GM18861 (cell line): ENCODE measurements around the gene SDC4.
A peak's percentile ranks its signal among the peaks of the same experiment; 100 is the strongest.

ENCODE experiments used
- ATAC-seq: cut with Tn5 transposase; IDR thresholded peaks from one replicate; pipeline ENCODE4 v1.9.1; 2021; ENCODE audit not compliant: unreplicated experiment

Gene SDC4, protein sequence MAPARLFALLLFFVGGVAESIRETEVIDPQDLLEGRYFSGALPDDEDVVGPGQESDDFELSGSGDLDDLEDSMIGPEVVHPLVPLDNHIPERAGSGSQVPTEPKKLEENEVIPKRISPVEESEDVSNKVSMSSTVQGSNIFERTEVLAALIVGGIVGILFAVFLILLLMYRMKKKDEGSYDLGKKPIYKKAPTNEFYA

DNA sequence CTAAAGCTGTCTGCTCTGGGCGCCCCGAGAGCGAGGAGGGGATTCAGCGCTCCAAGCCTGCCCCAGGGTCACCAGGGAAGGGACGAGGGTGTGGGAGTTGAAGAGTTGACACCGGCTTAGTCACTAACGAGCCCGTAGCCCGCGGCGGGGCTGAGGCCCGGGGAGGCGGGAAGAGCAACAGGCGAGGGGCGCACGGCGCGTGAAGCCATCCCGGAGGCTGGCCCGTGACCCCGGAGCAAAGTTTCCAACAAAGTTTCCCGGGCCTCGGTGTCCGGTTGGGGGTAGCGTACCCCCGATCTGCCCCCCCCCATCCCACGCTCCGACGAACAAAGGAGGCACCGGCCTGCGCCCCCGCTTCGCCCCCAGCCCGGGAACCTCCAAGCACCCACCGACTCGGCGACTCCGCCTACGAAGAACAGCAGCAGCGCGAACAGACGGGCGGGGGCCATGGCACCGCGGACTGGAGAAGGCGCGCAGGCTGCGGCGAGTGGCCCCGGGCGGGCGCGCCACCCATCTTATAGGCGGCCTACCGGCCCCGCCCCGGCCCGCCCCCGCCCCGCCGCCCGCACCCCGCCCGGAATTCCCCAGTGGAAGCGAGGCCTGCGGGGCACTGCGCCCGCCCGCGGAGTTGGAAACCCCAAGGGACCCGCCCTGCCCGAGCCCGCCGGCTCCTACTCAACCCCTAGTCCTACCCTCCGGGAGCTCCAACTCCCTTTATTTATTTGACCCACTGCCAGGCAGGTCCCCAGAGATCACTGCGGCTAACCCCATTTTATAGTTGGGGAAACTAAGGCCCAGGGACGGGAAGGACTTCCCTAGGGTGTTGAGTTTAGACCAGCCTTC lies at the start of gene SDC4:
Gene SDC4 (minus strand): TSS at position 489 of the 843 bp plus-strand sequence. CDS start 40 bp downstream, at position 449.
- ATAC-seq, result no peak

DNA sequence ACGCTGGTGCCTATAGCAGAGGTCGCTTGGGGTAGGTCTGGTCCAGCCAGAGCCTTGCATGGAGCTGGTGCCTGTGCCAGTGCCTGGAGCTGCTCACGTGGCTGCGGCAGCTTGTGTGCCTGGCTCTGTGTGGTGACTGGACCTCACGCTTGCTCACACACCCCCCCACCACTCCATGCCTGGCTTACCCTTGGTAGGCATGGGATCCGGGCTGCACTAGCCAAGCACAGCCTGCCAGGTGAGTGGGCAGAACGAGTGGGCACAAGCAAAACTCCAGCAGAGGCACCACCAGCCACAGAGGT lies 46.8 kb upstream of the SDC4 start:
- ATAC-seq, result no peak

DNA sequence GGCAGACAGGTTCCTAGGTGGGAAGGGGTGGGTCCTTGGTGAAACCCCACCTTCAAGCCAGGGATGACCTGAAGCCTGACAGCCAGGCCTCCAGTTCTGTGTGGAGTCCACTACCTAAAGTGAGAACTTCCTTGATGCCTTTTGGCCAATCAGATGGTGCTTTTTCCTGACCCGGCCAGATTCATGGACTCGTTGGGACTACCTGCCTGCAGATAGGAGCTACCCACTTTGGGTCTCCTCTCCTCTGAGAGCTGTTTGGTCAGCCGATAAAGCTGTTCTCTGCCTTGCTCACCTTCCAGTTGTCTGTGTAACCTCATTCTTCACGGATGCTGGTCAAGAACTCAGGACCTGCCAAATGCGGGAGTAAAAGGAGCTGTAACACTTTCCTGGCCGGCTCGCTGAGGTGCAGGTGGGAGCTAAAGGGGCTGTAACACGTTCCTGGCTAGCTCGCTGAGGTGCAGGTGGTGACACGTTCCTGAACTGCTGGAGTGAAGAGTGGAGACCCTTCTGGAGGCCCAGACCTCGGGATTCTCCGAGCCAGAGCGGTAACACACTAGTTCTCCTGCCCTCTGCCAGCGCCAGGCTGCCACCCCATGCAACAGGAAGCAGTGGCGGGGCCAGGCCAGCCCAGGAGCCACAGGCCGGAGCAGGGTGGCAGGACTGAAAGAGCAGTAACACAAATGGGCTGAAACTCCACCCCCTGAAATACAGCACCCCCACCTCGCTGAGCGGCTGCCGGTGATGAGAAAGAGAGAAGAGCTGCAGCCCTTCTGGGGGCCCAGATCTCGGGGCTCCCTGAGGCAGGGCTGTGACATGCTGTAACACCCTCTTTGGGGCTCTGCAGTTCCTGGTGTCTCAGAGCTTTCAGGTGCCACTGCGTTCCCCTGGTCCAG lies 46.2 kb upstream of the SDC4 start:
- ATAC-seq, result no peak

DNA sequence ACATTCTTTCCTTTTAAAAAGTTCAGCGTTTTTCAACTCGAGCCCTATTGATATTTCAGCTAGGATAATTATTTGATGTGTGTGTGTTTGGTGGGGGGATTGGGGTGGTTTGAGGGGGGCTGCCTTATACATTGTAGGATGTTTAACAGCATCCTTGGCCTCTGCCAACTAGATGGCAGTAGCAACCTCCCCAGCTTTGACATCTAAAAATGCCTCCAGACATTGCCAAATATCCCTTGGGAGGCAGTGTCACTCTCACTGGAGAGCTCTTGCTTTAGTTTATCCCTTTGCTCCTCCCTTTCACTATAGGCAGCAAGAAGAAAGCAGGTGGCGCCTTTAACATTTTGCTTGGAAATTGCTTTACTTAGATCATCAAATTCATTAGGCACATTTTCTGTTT lies 44.5 kb upstream of the SDC4 start:
- ATAC-seq, result no peak

DNA sequence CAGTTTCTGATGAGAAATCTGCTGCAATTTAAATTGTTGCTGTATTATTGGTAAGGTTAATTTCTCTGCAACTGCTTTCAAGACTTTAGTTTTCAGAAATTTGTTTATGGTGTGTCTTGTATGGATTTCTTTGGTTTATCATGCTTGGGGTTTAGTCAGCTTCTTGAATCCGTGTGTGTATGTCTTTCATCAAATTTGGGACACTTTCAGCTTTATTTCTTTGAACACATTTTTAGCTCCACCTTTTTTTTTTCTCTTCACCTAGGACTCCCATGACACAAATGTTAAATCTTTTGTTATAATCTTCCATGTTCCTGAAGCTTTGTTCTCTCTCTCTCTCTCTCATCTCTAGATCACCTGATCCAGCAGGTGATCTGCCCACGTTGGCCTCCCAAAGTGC lies 43.3 kb upstream of the SDC4 start:
- ATAC-seq, result no peak

DNA sequence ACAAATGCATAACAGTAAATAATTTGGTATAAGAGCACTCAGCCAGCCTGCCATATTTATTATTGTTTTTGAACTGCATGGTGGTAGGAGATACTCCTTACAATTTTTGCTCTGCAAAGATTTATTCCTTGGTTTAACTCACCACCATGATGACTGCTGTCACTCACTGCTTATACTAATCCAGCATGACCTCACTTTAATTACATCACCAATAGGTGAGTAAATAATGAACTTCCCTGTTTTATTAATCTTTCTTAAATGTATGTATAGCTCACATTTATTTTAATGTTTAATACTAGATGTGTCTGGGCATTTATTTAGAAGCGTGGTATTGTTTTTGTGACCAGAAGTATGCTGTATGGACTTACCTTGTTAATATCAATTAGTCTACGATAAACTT lies 42.7 kb upstream of the SDC4 start:
- ATAC-seq, result no peak

DNA sequence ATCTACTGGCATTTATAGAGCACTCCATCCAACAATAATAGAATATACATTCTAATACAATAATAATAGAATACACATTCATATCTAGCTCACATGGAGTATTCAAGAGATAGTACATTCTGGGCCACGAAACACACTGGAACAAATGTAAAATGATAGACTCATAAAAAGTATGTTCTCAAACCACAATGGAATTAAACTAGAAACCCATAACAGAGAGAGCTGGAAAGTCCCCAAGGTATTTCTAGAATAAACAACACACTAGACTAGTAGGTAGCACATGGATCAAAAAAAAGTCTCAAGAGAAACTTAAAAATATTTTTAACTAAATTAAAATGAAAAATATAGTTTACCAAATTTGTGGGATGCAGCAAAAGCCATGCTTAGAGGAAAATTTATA lies 39.0 kb upstream of the SDC4 start:
- ATAC-seq, result no peak

DNA sequence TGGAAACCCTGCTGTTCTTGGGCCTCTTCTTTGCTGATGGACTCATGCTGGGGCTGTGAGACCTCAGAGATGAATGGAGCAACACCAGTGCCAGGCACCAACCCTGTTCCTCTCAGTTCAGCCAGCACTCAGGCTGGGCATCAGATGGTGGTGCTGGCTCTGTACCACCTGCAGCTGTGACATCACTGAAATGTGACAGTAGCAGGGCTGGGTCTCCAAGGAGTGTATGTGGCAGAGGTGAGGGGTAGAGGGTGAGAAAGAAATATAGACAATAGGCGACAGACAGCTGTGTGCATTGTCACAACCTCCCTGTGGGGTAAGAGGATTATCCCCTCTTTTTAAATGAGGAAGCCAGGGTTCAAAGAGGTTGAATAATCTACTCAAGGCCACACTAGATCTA lies 30.0 kb upstream of the SDC4 start, which contains the start of gene TP53TG5:
Gene TP53TG5 (minus strand): TSS at position 135 of the 400 bp plus-strand sequence. CDS start 89 bp downstream, at position 46.
- ATAC-seq, result no peak

DNA sequence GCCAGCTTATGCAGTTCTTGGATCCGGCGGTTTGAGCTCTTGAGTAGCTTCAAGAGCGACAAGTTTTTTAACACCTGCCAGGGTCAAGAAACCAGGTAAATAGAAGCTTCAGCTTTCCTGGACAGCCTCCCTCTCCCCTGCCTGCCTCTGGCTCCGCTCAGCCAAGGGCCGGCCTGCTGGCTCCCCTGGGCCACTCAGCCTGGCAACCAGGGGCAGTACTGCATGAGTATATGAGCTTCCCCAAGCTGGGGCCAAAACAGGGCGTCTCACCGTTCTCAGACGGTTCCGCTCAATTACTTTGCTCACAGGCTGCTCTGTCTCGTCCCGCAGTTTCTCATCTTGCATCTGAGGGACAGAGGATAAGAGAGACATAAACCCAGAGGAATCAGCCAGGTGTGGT lies 29.0 kb upstream of the SDC4 start:
- no peak for ATAC-seq

DNA sequence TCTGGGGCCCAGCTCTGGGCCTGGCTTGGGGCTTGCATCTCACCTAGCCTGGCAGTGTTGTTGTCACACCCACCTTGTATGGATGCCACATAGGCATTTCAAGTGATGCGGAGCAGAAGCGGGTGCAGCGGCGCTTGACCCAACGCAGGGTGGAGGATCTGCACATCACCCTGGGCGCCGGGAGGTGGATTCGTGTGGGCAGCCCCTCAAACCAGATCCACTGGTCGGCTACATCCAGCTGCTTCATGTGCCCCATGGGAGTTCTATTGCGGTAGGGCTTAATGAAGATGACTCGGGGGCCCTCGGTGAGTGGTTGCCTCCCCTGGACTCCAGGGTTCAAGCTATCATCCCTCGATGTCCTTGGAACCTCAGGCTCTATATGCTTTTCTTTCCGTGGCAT lies 26.7 kb upstream of the SDC4 start:
- no peak for ATAC-seq

DNA sequence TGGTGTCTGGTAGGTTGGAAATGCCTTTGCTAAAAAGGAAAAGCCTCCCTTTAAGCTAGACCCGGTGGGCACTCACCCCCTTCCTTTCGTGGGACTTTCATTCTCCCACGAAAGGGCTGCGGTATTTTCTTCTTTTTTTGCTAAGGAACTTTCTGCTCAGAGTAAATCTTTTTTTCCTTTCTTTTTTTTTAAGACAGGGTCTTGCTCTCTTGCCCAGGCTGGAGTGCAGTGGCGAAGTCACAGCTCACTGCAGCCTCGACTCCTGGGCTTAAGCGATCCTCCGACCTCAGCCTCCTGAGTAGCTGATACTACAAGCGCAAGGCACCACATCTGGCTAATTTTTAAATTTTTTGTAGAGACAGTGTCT lies 25.9 kb upstream of the SDC4 start:
- ATAC-seq, result no peak

DNA sequence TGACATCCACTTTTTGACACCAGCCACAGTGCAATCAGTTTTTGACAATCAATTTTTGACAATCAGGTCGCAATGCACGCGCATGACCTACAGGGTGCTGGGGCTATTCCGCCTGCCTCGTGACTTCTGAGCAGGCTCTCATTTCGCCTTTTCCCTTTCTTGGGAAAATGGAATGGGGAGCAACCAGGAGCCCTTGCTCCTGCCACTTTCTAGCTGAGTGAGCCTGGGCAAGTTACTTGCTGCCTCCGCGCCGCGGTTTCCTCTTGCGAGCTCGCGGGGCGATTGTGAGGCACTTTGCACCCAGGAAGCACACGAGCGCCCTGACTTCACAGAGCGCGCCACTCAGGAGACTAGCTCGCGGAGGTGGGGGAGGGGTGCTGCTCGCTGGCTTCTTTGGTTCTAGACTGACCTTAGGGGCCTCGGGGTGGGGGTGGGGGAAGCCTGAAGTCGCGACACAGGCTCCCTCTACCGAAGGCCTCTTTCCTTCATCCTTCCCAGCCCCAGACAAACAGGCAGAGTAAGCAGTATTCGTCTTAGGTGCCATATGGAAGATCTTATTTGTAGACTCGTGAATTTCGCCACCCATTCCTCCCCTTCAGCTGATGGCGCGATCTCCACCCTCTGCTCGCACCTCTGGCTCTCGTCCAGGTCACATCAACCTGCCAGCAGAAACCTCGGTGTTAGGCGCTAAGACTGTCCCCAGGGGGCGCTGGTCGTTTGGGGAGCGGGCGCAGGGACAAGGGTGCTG lies 25.3 kb upstream of the SDC4 start:
- ATAC-seq, result no peak

DNA sequence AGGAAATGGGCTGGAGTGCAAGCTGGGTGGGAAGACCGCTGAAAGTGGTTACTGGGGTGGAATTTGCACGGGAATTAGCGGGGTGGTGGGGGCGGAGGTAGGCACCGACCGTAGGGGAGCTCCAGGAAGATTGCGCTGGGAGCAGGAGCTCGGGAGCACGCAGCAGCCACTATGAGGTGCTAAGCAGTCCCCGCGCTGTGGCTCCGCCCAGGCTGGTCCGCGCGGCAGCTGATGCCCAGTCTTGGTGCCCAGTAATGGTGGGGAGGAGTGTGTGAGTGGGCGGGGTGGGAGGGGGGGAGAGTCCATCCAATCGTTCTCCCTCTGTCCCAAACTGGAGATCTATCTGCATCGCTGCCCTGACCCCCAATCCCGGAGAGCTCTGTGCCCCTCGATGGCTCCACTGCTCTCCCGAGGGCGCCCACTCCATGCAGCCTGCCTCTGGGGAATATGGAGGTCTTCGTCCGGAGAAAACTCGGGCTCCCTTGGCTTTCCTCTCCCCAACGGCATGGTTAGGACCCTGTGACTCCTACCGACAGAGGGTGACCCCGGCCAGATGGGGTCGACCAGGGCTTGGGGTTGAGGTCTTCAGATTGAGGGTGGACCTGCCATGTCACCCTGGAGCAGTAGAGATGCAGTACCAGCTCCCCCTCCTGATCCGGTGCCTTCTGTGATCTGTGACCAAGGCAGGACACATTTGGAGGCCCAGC lies 24.6 kb upstream of the SDC4 start:
- ATAC-seq, result no peak

DNA sequence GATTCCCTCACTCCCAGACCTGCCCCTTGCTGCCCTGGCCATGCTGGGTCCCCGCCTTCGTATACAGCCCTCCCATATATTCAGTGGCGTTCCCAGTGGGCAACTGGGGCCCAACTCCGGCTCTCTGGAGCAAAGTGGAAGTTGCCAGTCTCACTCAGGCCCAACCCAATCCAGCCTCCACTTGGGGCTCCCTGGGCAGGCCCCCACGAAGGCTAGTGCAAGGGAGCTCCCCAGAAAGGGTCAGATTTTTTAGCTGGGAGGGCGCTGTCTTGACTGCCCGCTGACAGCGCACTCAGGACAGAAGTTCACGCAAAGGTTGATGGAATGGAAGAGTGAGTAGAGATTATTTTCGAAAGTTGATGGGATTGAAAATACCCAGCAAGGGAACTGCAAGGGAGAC lies 24.0 kb upstream of the SDC4 start:
- ATAC-seq, result no peak

DNA sequence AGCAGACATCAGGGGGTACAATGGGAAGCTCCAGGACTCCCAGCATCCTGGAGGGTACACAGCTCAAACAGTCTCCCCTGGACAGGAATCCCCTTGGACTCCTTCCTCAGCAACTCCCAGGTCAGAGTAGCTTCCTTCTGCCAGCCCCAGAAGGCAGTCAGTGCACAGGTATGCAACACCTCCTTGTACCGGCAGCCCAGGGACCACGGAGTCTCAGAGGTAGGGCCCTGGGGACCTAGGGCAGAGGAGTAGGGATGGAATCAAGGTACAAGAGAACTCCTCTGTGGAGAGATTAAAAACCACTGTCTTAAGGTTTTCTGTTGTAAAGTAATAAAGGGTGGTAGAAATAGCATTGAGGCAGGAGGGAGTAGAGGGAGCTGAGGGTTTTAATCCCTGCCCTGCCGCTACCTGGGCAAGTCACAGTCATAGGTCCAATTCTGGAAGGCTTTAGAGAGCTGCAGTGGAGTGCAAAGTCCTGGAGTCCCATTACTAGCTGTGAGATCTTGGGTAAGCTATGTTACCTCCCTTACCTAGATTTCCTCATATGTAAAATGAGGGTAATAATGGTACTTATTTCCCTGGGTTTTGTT lies 22.4 kb upstream of the SDC4 start:
- no peak for ATAC-seq

DNA sequence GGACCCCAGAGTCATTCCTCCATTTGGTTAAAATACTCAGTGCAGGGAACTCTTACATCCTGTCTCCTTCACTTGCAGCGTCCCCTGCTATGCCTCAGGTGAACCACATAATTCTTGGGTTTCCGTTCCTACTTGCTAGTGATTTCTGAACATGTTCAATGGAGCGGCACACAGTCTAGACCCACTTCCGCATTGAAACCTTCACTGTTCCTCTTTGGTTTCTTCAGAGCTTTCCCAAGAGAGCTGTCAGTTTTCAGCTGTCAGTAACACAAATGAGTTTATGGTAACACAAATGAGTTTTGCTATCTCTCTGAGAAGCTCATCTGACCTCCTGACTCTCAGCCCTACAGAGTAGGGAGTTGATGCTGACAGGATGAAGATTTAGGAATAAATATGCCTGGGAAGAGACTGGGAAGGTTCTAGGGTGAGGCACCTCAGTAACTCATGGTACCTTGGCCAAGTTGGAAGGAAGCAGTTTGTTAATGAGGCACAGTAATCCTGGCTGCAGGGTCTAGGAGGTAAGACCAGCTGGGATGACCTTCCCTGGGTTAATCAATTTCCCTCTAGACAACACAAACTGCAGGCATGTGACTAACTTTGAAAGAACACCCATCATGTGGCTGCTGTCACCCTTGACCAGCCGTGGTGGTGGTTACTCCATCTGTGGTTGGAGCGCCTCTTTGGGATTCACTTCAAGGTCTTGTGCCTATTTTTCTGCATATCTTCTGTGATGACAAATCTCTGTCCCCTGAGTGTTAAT lies 20.2 kb upstream of the SDC4 start:
- ATAC-seq, result peak; percentile 64

DNA sequence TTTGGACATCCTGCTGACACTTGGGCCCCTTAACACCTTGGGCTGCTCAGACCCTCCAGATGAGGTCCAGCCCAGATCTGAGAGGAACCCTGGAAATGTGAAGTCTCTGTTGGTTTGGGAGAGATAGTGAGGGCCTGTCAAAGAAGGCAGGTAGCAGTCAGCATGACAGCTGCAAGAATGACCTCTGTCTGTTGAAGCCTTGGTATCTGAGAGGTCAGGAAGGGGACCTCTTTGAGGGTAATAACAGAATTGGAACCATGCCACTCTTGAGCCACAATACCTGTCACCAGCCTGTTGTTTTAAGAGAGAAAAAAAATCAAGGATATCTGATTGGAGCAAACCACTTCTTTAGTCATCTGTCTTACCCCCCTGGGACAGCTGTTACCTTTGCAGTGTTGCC lies 18.9 kb upstream of the SDC4 start:
- no peak for ATAC-seq

DNA sequence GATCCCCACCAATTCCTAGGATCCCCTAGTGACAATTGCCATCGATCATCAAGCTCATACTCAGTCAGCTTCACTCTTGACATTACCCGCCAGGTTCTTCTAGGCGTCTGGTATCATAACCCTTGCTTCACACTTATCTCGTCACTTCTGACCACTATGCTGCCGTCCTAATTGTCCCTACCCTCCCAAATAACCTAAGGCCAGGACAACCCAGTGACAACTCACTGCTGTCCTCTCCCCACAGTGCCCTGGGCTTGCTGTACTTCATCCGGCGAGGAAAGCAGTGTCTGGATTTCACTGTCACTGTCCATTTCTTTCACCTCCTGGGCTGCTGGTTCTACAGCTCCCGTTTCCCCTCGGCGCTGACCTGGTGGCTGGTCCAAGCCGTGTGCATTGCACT lies 18.4 kb upstream of the SDC4 start:
- ATAC-seq, result no peak

DNA sequence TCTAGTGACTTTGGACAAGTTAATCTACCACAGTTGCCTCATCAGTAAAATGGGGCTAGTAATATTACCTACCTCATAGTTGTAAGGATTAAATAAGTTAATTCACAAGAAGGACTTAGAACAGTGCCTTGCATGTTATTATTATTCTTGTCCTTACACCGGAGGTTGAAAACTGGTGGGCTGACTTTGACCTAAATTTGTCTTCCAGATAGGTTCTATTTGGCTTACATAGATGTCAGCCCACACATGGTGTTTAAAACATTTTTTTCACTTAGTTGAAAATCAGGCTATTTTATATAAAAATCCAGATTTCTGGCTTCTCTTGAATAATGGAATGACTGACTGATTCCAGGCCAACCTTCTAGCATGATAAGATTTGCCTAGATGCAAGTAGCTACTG lies 18.0 kb upstream of the SDC4 start:
- ATAC-seq, result no peak
